H1 (cell line): ENCODE data around the gene CDK19. TPM values are rescaled to one million over a fixed set of nuclear protein-coding genes. Genes with fewer than 3 reads are reported as not detected.
"Not testable (repeated sequence)": the region's sequence is repeated elsewhere in the genome, so short reads cannot be mapped to it uniquely, and the experiment has no call there.

Experiments
- CTCF ChIA-PET: fragments of 300-600 bp; sonication (Branson Sonifier 250); formaldehyde crosslinking; loops from one replicate; lab custom pipeline; 2021; ENCODE audit not compliant: partially characterized antibody; lab: Charles Lee
- POLR2A ChIA-PET: fragments of 300-600 bp; sonication (Branson Sonifier 250); formaldehyde crosslinking; loops from one replicate; lab custom pipeline; 2021; ENCODE audit warnings: inconsistent platforms; ENCODE audit not compliant: partially characterized antibody; lab: Charles Lee
- DNase-seq, 2 experiments: peaks; one replicate each; pipeline versions ENCODE4 v3.0.0 to v3.0.0-alpha.2; 2010 to 2022; ENCODE audit warnings: low spot score in 2 of 2, low read depth in 1 of 2, mixed read lengths in 1 of 2
- FAIRE-seq: peaks from 2 replicates; lab custom pipeline; 2011; peaks lifted over from hg19 to GRCh38; lab: Jason Lieb, UNC
- H2AFZ ChIP-seq: 2 replicates; pipeline ENCODE4 v1.8.1; 2012; ENCODE audit warnings: low read length, inconsistent platforms
- H2AK5ac ChIP-seq: 2 replicates; pipeline ENCODE4 v1.6.1; 2013; ENCODE audit warnings: low read depth, low read length
- H2BK120ac ChIP-seq: replicated peaks from 2 replicates; pipeline ENCODE3; 2013; ENCODE audit warnings: low read depth, low read length, inconsistent platforms
- H2BK12ac ChIP-seq: 2 replicates; pipeline ENCODE4 v1.6.1; 2013; ENCODE audit warnings: low read depth, low read length
- H2BK15ac ChIP-seq: 2 replicates; pipeline ENCODE4 v1.6.1; 2013; ENCODE audit warnings: low read length
- H2BK20ac ChIP-seq: 2 replicates; pipeline ENCODE4 v1.6.1; 2013; ENCODE audit warnings: low read length
- H2BK5ac ChIP-seq: 2 replicates; pipeline ENCODE4 v1.6.1; 2013; ENCODE audit warnings: low read depth, low read length
- H3K14ac ChIP-seq: 2 replicates; pipeline ENCODE4 v1.6.1; 2013; ENCODE audit warnings: inconsistent platforms; ENCODE audit not compliant: insufficient read length
- H3K18ac ChIP-seq: 2 replicates; pipeline ENCODE4 v1.6.1; 2013; ENCODE audit warnings: low read length; ENCODE audit errors: extremely low read depth
- H3K23ac ChIP-seq: 2 replicates; pipeline ENCODE4 v1.6.1; 2013; ENCODE audit warnings: inconsistent platforms; ENCODE audit not compliant: insufficient read length
- H3K23me2 ChIP-seq: 2 replicates; pipeline ENCODE4 v1.6.1; 2013; ENCODE audit warnings: low read depth, low read length
- H3K27ac ChIP-seq: 2 replicates; pipeline ENCODE4 v1.6.1; 2011; ENCODE audit warnings: low read depth, low read length, inconsistent platforms
- H3K27me3 ChIP-seq, 4 experiments: replicated peaks in 1 of 4; 1 replicate in 1 of 4; 2 replicates in 3 of 4; pipeline versions ENCODE4 v1.6.1 to v1.8.1; 2011 to 2013; ENCODE audit warnings: low read length in 3 of 4, mild to moderate bottlenecking in 3 of 4, inconsistent platforms in 2 of 4, mixed read lengths in 2 of 4, moderate library complexity in 1 of 4; ENCODE audit not compliant: control insufficient read depth in 3 of 4, insufficient read depth in 3 of 4; ENCODE audit errors: extremely low read depth in 1 of 4
- H3K36me3 ChIP-seq, 4 experiments: 2 replicates each; pipeline versions ENCODE4 v1.6.1 to v1.8.1; 2011 to 2013; ENCODE audit warnings: mild to moderate bottlenecking in 4 of 4, low read length in 3 of 4, moderate library complexity in 2 of 4, control low read depth in 1 of 4, inconsistent platforms in 1 of 4; ENCODE audit not compliant: insufficient read depth in 4 of 4, control insufficient read depth in 2 of 4
- H3K4ac ChIP-seq: replicated peaks from 2 replicates; pipeline ENCODE3; 2013; ENCODE audit warnings: low read length, low read depth, mixed read lengths, inconsistent platforms; ENCODE audit not compliant: insufficient read length
- H3K4me1 ChIP-seq, 4 experiments: replicated peaks in 1 of 4; 1 replicate in 1 of 4; 2 replicates in 3 of 4; pipeline versions ENCODE4 v1.6.1 to v1.8.1; 2011 to 2013; ENCODE audit warnings: low read length in 3 of 4, inconsistent platforms in 2 of 4, mixed read lengths in 1 of 4; ENCODE audit not compliant: insufficient read depth in 4 of 4, control insufficient read depth in 3 of 4
- H3K4me2 ChIP-seq, 2 experiments: 2 replicates each; pipeline versions ENCODE4 v1.6.1 to v1.8.1; 2011 to 2013; ENCODE audit warnings: low read depth in 2 of 2, low read length in 2 of 2, control low read depth in 1 of 2, inconsistent platforms in 1 of 2, mild to moderate bottlenecking in 1 of 2; ENCODE audit not compliant: insufficient read depth in 1 of 2
- H3K4me3 ChIP-seq, 4 experiments: fragments of 200-600, 300-600 bp in 1 of 4; sonication (generic), shearing (Covaris generic), sonication (Bioruptor Twin) in 1 of 4; 2 replicates each; pipeline versions ENCODE4 v1.5.1 to v1.8.1; 2011 to 2016; ENCODE audit warnings: low read length in 4 of 4, low read depth in 3 of 4, control low read depth in 2 of 4, inconsistent platforms in 2 of 4, mild to moderate bottlenecking in 2 of 4, mixed read lengths in 1 of 4, moderate library complexity in 1 of 4; ENCODE audit not compliant: insufficient read depth in 2 of 4; ENCODE audit errors: extremely low read depth in 1 of 4
- H3K56ac ChIP-seq: replicated peaks from 2 replicates; pipeline ENCODE3; 2013; ENCODE audit warnings: low read depth, mild to moderate bottlenecking, mixed read lengths, low read length, inconsistent platforms; ENCODE audit not compliant: insufficient read length
- H3K79me1 ChIP-seq: 2 replicates; pipeline ENCODE4 v1.6.1; 2013; ENCODE audit warnings: low read depth, low read length, control low read depth
- H3K79me2 ChIP-seq, 2 experiments: 2 replicates each; pipeline versions ENCODE4 v1.6.1 to v1.8.1; 2012 to 2013; ENCODE audit warnings: low read length in 2 of 2, mild to moderate bottlenecking in 2 of 2, inconsistent platforms in 1 of 2; ENCODE audit not compliant: insufficient read depth in 2 of 2, control insufficient read depth in 1 of 2
- H3K9ac ChIP-seq, 4 experiments: replicated peaks in 1 of 4; 1 replicate in 1 of 4; 2 replicates in 3 of 4; pipeline versions ENCODE4 v1.6.1 to v1.8.1; 2011 to 2013; ENCODE audit warnings: low read depth in 3 of 4, low read length in 3 of 4, control low read depth in 2 of 4, mild to moderate bottlenecking in 2 of 4, moderate library complexity in 2 of 4, inconsistent platforms in 1 of 4; ENCODE audit errors: extremely low read depth in 1 of 4
- H3K9me3 ChIP-seq, 2 experiments: 2 replicates each; pipeline versions ENCODE4 v1.6.1 to v1.8.1; 2012 to 2013; ENCODE audit warnings: mild to moderate bottlenecking in 2 of 2, moderate library complexity in 2 of 2, control low read depth in 1 of 2, inconsistent platforms in 1 of 2, low read depth in 1 of 2, low read length in 1 of 2, mixed read lengths in 1 of 2; ENCODE audit not compliant: insufficient read depth in 2 of 2
- H4K20me1 ChIP-seq, 2 experiments: replicated peaks in 1 of 2; 2 replicates each; pipeline versions ENCODE3 to v1.8.1; 2011 to 2013; ENCODE audit warnings: inconsistent platforms in 2 of 2, low read length in 2 of 2, mild to moderate bottlenecking in 1 of 2; ENCODE audit not compliant: insufficient read depth in 2 of 2, control insufficient read depth in 1 of 2
- H4K5ac ChIP-seq: 2 replicates; pipeline ENCODE4 v1.6.1; 2013; ENCODE audit warnings: low read length, low read depth, mixed read lengths, inconsistent platforms; ENCODE audit not compliant: insufficient read length
- H4K8ac ChIP-seq: 2 replicates; pipeline ENCODE4 v1.8.0; 2013; ENCODE audit warnings: mild to moderate bottlenecking, moderate library complexity, low read length, inconsistent platforms; ENCODE audit not compliant: insufficient read depth; ENCODE audit errors: extremely low read depth
- H4K91ac ChIP-seq: replicated peaks from 2 replicates; pipeline ENCODE3; 2013; ENCODE audit warnings: low read length, mixed read lengths, inconsistent platforms; ENCODE audit not compliant: insufficient read length
- KDM4A ChIP-seq: IDR thresholded peaks from one replicate; pipeline ENCODE4 v1.7.1; 2012; ENCODE audit warnings: low read depth, mild to moderate bottlenecking, moderate library complexity, low read length, inconsistent platforms; ENCODE audit not compliant: severe bottlenecking
- POLR2A ChIP-seq, 2 experiments: IDR thresholded peaks; 1 replicate in 1 of 2; 2 replicates in 1 of 2; pipeline ENCODE4 v1.6.1; 2011; ENCODE audit warnings: low read depth in 2 of 2, low read length in 2 of 2, mild to moderate bottlenecking in 2 of 2; ENCODE audit errors: control extremely low read depth in 1 of 2
- RAD21 ChIP-seq, 2 experiments: IDR thresholded peaks in 1 of 2; conservative IDR thresholded peaks in 1 of 2; 2 replicates each; pipeline ENCODE4 v1.6.1; 2011; ENCODE audit warnings: low read depth in 2 of 2, low read length in 2 of 2, improper control_type of control experiment in 1 of 2, inconsistent platforms in 1 of 2, mild to moderate bottlenecking in 1 of 2, moderate library complexity in 1 of 2
- WGBS, 2 experiments: shearing (Covaris generic) in 1 of 2; methylation state at CpG; one replicate each; pipeline versions ENCODE4 v1.1.6 to v1.1.7; 2013 to 2015; ENCODE audit warnings: low lambda C conversion rate in 2 of 2, mixed read lengths in 2 of 2, inconsistent platforms in 1 of 2, low coverage in 1 of 2, missing lambda C conversion rate in 1 of 2; ENCODE audit not compliant: insufficient replicate concordance in 2 of 2, insufficient coverage in 1 of 2, insufficient read length in 1 of 2; ENCODE audit errors: extremely low coverage in 1 of 2, missing lambda C conversion rate in 1 of 2; 5-methylcytosine and 5-hydroxymethylcytosine counted together
- polyA plus RNA-seq, 7 experiments: library from polyadenylated mRNA; depleted of rRNA in 3 of 7; stranded (reverse) in 5 of 7; unstranded in 2 of 7; fragments of >200 nt in 5 of 7; fragments of 200-250 nt in 2 of 7; gene quantifications; 1 replicate in 5 of 7; 2 replicates in 1 of 7; 4 replicates in 1 of 7; pipeline versions ENCODE4 v1.2.1 to v1.2.3, GENCODE V29; 2011 to 2013; ENCODE audit warnings: missing spikeins in 2 of 7, mixed read lengths in 2 of 7
- total RNA-seq: library from RNA; stranded (reverse); fragmentation: NEBNext Ultra II Directional; extraction: Animal tissue kit (Norgen Biotek cat#: 25700); gene quantifications from 2 replicates; pipeline ENCODE4 v1.2.1, GENCODE V29; 2021
- TF ChIP-seq, protein P1 (sequence below), 3 experiments: IDR thresholded peaks; 1 replicate in 2 of 3; 2 replicates in 1 of 3; pipeline versions ENCODE4 v1.5.1 to v1.6.1; 2011; ENCODE audit warnings: low read length in 3 of 3, mild to moderate bottlenecking in 3 of 3, inconsistent platforms in 2 of 3, low read depth in 1 of 3, moderate library complexity in 1 of 3; ENCODE audit not compliant: insufficient read depth in 1 of 3; ENCODE audit errors: control extremely low read depth in 1 of 3

CDK19 gene
- total and polyA plus RNA-seq, 2 of the 8 experiments (the other 6 are each of a cell fraction or from before 2014, with no cell fraction given), result 4.9 to 12.6 TPM

DNA sequence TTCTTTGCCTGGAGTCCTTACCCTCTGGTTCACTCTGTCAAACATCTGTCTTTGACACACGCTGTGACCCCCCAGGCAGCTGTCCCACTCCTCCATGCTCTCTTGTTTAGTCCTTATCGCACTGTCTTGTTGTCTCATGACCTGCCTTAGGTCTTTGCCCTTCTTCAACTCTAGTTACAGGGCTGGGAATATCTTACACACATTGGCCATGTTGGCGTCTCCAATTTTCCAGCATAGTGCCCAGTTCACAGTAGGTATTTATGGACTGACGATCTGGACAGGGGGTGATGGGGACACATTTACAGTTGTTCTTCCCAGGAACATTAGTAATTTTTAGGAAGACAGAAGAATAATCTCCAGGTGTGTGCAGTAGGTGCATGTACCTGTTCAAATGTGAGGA is 209.1 kb downstream of the CDK19 start (continued):
- TF ChIP-seq, protein P1, sequence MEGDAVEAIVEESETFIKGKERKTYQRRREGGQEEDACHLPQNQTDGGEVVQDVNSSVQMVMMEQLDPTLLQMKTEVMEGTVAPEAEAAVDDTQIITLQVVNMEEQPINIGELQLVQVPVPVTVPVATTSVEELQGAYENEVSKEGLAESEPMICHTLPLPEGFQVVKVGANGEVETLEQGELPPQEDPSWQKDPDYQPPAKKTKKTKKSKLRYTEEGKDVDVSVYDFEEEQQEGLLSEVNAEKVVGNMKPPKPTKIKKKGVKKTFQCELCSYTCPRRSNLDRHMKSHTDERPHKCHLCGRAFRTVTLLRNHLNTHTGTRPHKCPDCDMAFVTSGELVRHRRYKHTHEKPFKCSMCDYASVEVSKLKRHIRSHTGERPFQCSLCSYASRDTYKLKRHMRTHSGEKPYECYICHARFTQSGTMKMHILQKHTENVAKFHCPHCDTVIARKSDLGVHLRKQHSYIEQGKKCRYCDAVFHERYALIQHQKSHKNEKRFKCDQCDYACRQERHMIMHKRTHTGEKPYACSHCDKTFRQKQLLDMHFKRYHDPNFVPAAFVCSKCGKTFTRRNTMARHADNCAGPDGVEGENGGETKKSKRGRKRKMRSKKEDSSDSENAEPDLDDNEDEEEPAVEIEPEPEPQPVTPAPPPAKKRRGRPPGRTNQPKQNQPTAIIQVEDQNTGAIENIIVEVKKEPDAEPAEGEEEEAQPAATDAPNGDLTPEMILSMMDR (IDR thresholded peaks at IDR 0.05; ENCODE audit: control extremely low read depth in 1 of 3, insufficient read depth in 1 of 3, low read depth in 1 of 3, low read length in 3 of 3), result no peak
- no peak for TF ChIP-seq POLR2A (IDR thresholded peaks at IDR 0.05; ENCODE audit: control extremely low read depth in 1 of 2, low read depth in 2 of 2, low read length in 2 of 2)
- TF ChIP-seq KDM4A, result no peak
- TF ChIP-seq RAD21 (IDR thresholded peaks at IDR 0.05 in 1 of 2, conservative IDR thresholded peaks at IDR 0.05 in 1 of 2; ENCODE audit: low read depth in 2 of 2, low read length in 2 of 2), result no peak

GRCh38 chr6:110600640-110601039 is 214.6 kb downstream of the CDK19 start:
- H3K4me2 ChIP-seq, result not testable (repeated sequence)

More at GRCh38 chr6:110600640-110601039, 214.6 kb downstream of the CDK19 start:
- H4K5ac ChIP-seq, DNase-seq, H3K9ac ChIP-seq, H3K18ac ChIP-seq, H3K36me3 ChIP-seq, H2AFZ ChIP-seq, H3K9me3 ChIP-seq, H3K27ac ChIP-seq, H2AK5ac ChIP-seq, H3K4ac ChIP-seq, H3K23me2 ChIP-seq, POLR2A ChIA-PET, H4K20me1 ChIP-seq, H2BK120ac ChIP-seq, H3K27me3 ChIP-seq, CTCF ChIA-PET, H3K79me2 ChIP-seq, H3K4me3 ChIP-seq, FAIRE-seq, H2BK5ac ChIP-seq, H3K79me1 ChIP-seq, H3K4me1 ChIP-seq, H2BK20ac ChIP-seq, H4K91ac ChIP-seq, H2BK12ac ChIP-seq, H3K56ac ChIP-seq, H3K14ac ChIP-seq, H4K8ac ChIP-seq, H2BK15ac ChIP-seq, H3K23ac ChIP-seq: not testable (repeated sequence)
- WGBS, 2 experiments, result 92% methylated on average over 1 of the region's 3 CpGs; no CpG with 5 or more reads in 1 of the 2 experiments
